GM21381 (cell line): ENCODE measurements around the gene EPHA4.

Experiments
- ATAC-seq: cut with Tn5 transposase; IDR thresholded peaks from one replicate; pipeline ENCODE4 v1.9.1; 2021; ENCODE audit warnings: mild to moderate bottlenecking, moderate library complexity; ENCODE audit not compliant: unreplicated experiment

The EPHA4 gene

GRCh38 chr2:221572219-221572820 lies at the start of gene EPHA4:
EPHA4 (minus strand) TSS chr2:221572304; CDS start chr2:221572248, 56 bp downstream.
- ATAC-seq = peak; percentile 90

DNA sequence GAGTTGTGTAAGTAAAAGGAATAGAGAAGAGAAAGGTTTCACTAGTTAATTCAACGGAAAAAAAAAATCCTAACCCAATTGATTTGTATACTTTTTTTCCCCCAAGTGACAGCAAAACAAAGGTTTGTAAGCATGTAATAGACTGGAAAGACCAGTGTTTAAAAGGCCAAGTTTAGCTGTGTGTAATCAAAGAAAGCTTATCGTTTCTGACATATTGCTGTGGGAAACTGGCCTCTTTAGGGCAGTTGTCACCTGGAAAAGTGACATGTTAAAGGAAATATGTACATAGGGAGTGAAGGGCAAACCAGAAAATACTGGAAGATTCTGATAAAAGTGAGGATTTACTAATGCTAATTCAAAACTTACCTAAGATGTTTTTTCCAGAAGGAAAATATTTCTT lies 45.9 kb upstream of the EPHA4 start:
- no peak for ATAC-seq

- ATAC-seq = no peak
These were observed 44.5 kb upstream of the EPHA4 start for GRCh38 chr2:221616561-221616960.

- ATAC-seq = no peak
These were observed 42.2 kb upstream of the EPHA4 start for GRCh38 chr2:221614274-221614673.

DNA sequence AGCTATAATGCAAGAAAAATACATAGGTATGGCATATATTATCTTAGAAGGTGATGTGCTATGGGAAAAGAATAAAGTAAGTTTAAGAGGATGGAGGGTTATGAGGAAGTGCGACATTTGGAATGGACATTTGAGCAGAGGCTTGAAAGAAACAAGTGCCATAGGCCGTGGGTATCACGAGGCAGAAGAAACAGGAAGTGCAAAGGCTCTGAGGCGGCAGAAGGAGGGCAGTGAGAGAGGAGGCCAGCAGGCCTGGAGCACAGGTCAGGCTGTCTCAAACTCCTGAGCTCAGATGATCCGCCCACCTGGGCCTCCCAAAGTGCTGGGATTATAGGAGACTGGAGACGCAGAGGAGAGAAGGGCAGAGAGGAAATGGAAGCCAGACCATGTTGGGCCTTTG lies 40.7 kb upstream of the EPHA4 start:
- ATAC-seq = no peak

- no peak for ATAC-seq
These were observed 40.1 kb upstream of the EPHA4 start for GRCh38 chr2:221612161-221612560.

DNA sequence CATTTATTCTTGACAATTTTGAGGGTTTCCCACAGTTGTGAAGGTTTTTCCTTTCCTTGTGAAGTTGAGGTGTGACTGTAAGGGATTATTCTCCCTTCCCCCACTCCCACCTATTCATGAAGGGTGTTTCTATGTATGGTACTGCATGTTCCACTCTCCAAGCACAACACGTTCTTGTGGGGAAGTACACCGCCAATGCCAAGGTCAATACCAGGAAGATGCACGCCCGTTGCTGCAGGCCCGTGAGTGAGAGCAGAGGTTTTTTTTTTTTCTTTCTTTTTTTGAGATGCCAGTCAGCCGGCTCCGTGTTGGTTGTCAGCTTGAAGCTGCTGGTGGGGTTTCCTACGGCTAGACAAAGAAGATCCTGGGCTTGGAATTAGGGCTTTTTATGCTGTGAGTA lies 38.6 kb upstream of the EPHA4 start:
- no peak for ATAC-seq

DNA sequence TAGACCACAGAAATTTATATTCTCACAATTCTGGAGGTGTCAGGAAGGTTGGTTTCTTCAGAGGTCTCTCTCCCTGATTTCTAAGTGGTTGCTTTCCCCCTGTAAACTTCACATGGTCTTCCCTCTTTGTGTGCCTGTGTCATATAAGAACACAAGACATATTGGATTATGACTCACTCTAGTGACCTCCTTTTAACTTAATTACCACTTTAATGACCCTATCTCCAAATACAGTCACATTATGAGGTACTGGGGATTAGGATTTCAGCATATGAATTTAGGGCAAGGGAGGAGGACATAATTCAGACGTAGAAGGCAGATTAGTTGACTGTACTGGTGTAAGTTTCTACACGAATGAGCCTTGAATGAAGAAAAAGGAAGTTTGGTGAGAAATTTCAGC lies 38.2 kb upstream of the EPHA4 start:
- ATAC-seq = no peak

DNA sequence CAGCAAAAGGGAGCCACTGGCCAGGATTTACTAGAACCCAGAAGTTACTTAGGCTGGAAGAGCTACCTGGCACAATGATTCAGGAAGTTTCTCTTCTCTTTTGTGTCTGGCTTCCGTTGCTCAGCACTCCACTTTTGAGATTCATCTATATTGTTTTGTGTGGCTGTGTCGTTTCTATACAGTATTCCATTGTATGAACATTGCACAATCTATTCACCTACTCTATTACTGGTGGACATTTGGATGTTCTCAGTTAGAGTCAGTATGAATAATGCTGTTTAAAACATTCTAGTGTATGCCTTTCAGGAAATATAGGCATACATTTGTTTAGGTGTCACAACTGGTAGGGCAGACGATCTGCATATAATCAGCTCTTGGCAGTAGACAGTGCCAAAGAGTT lies 36.3 kb upstream of the EPHA4 start:
- ATAC-seq = no peak

DNA sequence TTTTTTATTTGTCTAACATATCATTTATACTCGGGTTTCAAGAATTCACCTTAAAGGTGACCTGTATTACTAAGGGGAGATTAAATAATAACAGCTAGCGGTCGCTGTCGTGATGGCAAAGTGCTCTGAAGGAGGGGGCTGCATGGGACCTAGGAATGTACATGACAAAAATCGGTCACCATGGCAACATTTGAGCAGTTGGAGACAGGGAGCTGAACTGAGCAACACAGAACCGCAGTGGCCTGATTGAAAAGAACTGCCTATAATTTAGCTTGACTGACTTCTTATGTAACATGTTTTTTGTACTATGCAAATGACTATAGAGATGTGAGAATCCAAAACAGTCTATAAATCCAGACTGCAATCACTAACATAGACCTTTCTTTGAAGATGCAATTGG lies 34.3 kb upstream of the EPHA4 start:
- no peak for ATAC-seq

GRCh38 chr2:221605751-221606240 lies 33.7 kb upstream of the EPHA4 start:
- ATAC-seq = no peak

DNA sequence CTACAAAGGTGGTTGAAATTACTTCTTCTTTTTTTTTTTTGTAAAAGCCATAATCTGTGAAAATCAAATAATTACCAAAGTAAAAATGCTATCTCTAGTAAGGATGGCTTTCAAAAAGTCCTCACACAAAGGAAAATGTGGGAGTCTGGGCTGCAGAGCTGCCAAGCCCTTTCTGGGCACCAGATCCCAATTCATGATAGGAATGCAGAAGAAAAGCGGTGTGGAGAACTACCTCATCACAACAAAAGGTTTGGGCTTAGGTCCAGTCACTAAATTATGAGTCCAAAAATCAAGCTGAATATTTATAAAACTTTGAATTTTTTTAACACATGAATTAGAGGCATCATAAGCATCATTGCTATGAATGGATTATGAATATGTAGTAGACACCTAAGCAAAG lies 30.8 kb upstream of the EPHA4 start:
- ATAC-seq = no peak

GRCh38 chr2:221601376-221601775 lies 29.3 kb upstream of the EPHA4 start:
- no peak for ATAC-seq

DNA sequence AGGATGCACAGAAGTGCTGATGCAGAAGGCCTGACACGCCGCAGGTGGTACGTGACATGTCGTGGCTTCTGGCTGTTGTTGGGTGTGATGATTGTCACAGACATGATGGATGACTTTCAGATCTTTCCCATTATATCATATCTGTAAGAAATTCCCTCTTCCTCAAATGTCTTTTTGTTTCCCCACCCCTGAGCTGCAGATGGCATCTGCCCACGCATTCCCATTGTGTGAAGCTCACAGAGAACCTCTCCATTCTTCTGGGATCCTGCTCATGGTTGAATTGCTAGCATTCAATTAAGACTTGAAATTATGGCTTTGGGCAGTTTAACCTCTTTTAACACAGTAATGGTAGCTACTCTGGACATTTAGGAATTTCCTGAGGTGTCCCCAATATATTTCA lies 28.3 kb upstream of the EPHA4 start:
- ATAC-seq = no peak

- no peak for ATAC-seq
These were observed 24.1 kb upstream of the EPHA4 start for GRCh38 chr2:221596192-221596591.

DNA sequence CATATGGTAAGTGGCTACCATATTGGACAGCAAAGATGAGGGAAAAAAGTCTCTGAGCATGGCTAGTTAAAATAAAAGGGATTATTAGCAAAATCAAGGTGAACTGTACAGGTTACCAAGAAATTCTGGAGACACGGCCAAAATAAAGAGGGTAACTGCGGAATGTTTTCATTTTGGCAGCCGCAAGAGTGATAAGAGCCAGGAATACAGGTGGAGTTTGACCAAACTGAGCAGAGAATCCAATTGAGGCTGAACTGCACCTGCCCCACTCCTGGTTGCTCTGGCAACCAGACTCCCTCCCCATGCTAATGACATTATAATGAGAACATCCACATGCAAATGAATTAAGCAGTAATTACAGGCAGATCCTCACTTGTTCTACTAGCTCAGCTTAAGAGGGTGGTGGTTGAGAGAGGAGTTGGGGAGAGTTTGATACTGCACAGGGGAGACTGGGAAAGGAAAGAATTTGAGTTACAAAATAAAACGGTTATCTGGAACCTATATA lies 18.8 kb upstream of the EPHA4 start:
- no peak for ATAC-seq

DNA sequence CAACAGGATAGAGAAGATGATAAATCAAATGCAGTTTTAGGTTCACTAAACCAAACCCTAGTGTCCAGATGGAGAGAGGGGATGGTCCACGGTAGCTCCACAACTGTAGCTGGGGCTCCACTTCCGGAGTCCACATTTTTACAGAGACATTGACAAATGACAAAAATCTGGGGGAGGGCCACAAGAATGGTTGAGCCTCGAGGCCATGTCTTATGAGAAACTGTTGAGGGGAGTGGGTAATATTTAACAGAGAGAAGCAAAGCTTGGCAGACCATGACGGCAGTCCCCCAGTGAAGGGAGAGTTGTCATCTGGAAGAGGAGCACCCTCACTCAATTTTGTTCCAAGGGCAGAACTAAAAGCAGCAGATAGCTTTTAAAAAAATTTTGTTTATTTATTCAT lies 17.6 kb upstream of the EPHA4 start:
- ATAC-seq = no peak

DNA sequence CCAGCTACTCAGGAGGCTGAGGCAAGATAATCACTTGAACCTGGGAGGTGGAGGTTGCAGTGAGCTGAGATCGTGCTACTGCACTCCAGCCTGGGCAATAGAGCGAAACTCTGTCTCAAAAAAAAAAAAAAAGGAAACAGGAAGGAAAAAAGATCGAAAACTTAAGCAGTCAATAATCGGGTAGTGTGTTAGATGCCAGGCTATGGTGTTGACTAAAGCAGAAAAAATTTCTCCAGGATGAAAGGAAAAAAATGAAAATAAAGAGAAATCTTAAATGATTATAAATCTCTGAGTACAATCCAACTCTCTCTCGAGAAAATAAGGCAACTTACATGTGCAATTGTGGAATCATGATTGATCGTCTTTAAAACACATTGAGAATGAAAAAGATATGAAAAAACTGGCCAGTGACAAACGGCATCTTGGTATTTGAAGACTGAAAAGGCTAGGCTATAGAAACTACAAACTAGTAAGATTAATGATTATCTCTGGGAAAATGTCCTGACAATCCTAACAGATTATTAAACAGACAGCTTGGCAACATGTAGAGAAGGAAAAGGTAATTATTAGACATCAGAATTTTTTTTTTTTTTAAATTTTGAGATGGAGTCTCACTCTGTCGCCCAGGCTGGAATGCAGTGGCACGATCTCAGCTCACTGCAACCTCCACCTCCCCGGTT lies 16.3 kb upstream of the EPHA4 start:
- no peak for ATAC-seq

GRCh38 chr2:221581986-221582385 lies 9.9 kb upstream of the EPHA4 start:
- no peak for ATAC-seq

GRCh38 chr2:221574231-221574570 lies 2.1 kb upstream of the EPHA4 start:
- ATAC-seq = no peak

DNA sequence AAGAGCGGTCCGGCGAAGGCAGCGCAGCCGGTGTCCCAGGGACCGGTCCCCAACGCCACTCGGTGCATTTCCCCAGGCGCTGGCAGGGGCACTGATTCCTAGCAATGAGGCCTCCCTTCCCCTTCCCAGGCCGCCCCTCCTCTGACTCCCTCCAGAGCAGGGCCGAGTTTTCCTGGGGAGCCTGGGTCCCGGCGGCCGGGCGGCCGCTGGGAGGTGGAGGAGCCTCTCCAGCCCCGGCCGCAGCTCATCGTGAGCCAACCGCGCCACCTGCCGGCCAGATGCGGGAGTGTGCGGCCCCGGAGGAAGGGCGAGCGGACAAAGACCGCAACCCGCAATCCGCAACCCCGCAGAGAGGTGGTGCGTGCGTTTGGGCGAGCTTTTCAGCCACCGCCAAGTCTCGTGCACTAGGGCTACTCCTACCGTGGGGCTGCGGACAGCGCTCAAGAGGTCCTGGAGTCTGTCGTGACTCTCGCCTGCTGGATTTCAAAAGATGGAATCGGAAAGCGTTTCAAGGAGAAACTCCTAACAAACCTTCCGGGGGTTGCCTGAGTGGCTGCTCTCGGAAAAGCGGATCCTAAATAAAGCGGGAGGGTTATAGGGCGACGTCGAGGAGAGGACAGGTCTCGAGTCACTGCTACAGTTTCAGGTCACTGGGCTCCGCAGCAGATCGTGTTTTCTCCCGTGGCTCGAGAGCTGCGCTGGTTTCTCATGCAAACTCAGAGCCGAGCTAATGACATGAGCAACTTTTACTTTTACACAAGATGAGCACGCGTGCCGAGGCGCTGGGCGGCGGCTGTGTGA lies 1.5 kb upstream of the EPHA4 start:
- peak; percentile 57 for ATAC-seq
